ENCODE data around the gene VCL. TPM values are rescaled to one million over a fixed set of nuclear protein-coding genes. Genes with fewer than 3 reads are reported as not detected.
"Not testable (repeated sequence)": the region's sequence is repeated elsewhere in the genome, so short reads cannot be mapped to it uniquely, and the experiment has no call there.

The VCL gene
- total and polyA plus RNA-seq, 2 of the 8 experiments (the other 6 are each of a cell fraction or from before 2014, with no cell fraction given) = 119 to 377 TPM

GRCh38 chr10:74061978-74062377 is 64.1 kb downstream of the VCL start:
- H3K4ac ChIP-seq (replicated peaks; ENCODE audit: insufficient read length, low read depth, low read length); H3K4me2 ChIP-seq (ENCODE audit: insufficient read depth in 1 of 2, low read depth in 2 of 2, low read length in 2 of 2); H4K8ac ChIP-seq (ENCODE audit: extremely low read depth, insufficient read depth, low read length); H4K5ac ChIP-seq (ENCODE audit: insufficient read length, low read depth, low read length); CTCF ChIA-PET (ENCODE audit: partially characterized antibody); H3K23ac ChIP-seq (ENCODE audit: insufficient read length); H2AK5ac ChIP-seq (ENCODE audit: low read depth, low read length); H3K27ac ChIP-seq (ENCODE audit: low read depth, low read length); H3K4me3 ChIP-seq (ENCODE audit: extremely low read depth in 1 of 4, insufficient read depth in 2 of 4, low read depth in 3 of 4, low read length in 4 of 4); H2BK120ac ChIP-seq (replicated peaks; ENCODE audit: low read depth, low read length); H4K20me1 ChIP-seq (replicated peaks in 1 of 2; ENCODE audit: control insufficient read depth in 1 of 2, insufficient read depth in 2 of 2, low read length in 2 of 2); H3K14ac ChIP-seq (ENCODE audit: insufficient read length); DNase-seq (ENCODE audit: low read depth in 1 of 2, low spot score in 2 of 2); H3K56ac ChIP-seq (replicated peaks; ENCODE audit: insufficient read length, low read depth, low read length); H2BK15ac ChIP-seq (ENCODE audit: low read length); H3K4me1 ChIP-seq (replicated peaks in 1 of 4; ENCODE audit: control insufficient read depth in 3 of 4, insufficient read depth in 4 of 4, low read length in 3 of 4); H3K79me1 ChIP-seq (ENCODE audit: low read depth, low read length); FAIRE-seq; H3K9ac ChIP-seq (replicated peaks in 1 of 4; ENCODE audit: extremely low read depth in 1 of 4, low read depth in 3 of 4, low read length in 3 of 4); H4K91ac ChIP-seq (replicated peaks; ENCODE audit: insufficient read length, low read length); H3K9me3 ChIP-seq (ENCODE audit: insufficient read depth in 2 of 2, low read depth in 1 of 2, low read length in 1 of 2); H3K27me3 ChIP-seq (replicated peaks in 1 of 4; ENCODE audit: control insufficient read depth in 3 of 4, extremely low read depth in 1 of 4, insufficient read depth in 3 of 4, low read length in 3 of 4); H2BK20ac ChIP-seq (ENCODE audit: low read length); H2AFZ ChIP-seq (ENCODE audit: low read length); H3K23me2 ChIP-seq (ENCODE audit: low read depth, low read length); H2BK12ac ChIP-seq (ENCODE audit: low read depth, low read length); H3K18ac ChIP-seq (ENCODE audit: extremely low read depth, low read length); H2BK5ac ChIP-seq (ENCODE audit: low read depth, low read length): not testable (repeated sequence)
- POLR2A ChIA-PET (ENCODE audit: partially characterized antibody) = interaction anchor here (1.4 kb wide), 1 partner anchor 62 kb away, joined by 3 read pairs; no protein-coding TSS in a partner anchor
- Histone ChIP-seq H3K36me3 (ENCODE audit: control insufficient read depth in 2 of 4, insufficient read depth in 4 of 4, low read length in 3 of 4) (peaks cover 4 to 16% (median 9%) of the 10 kb centered on the region in 4 experiments; a peak in 6 of 8 replicates), H3K79me2 (ENCODE audit: control insufficient read depth in 1 of 2, insufficient read depth in 2 of 2, low read length in 2 of 2) (peaks cover 0 to 83% of the 10 kb centered on the region in 2 experiments; a peak in 2 of 4 replicates)
- 92% methylated on average over 2 of the region's 2 CpGs; no CpG with 5 or more reads in 1 of the 2 experiments for WGBS, 2 experiments (ENCODE audit: extremely low coverage in 1 of 2, insufficient coverage in 1 of 2, insufficient read length in 1 of 2, insufficient replicate concordance in 2 of 2, low coverage in 1 of 2, low lambda C conversion rate in 2 of 2, missing lambda C conversion rate in 1 of 2)

Measured in H1 (cell line).